Measurements from ENCODE around the gene MYLK3. TPM values are rescaled to one million over a fixed set of nuclear protein-coding genes. Genes with fewer than 3 reads are reported as not detected.
"Not testable (repeated sequence)": the region's sequence is repeated elsewhere in the genome, so short reads cannot be mapped to it uniquely, and the experiment has no call there.

MYLK3 gene
- total RNA-seq, result 0.23 and 1.0 TPM in 2 replicates

GRCh38 chr16:46747777-46748651, at the start of gene MYLK3:
MYLK3 (minus strand) TSS chr16:46748344; CDS start chr16:46748193, 151 bp downstream.
- Mint-ChIP-seq H3K9me3 (no peaks in the 10 kb centered on the region), H3K4me1 (peaks cover 4% of the 10 kb centered on the region), H3K36me3 (ENCODE audit: low read depth) (no peaks in the 10 kb centered on the region), H3K4me3 (no peak within 1 kb of the TSS), H3K27ac (no peak within 1 kb of the TSS), H3K27me3 (no peaks in the 10 kb centered on the region)
- intact Hi-C loops (cut with micrococcal nuclease), result no loop called here
- no peak for DNase-seq

GRCh38 chr16:46797501-46797900, 49.4 kb upstream of the MYLK3 start:
- DNase-seq, result no peak
- Mint-ChIP-seq H3K27me3 (no peaks in the 10 kb centered on the region), H3K4me1 (peaks cover 3% of the 10 kb centered on the region), H3K4me3 (no peak overlapping the region), H3K36me3 (ENCODE audit: low read depth) (peaks cover 44% of the 10 kb centered on the region), H3K27ac (no peak overlapping the region), H3K9me3 (peaks cover 26% of the 10 kb centered on the region)
- intact Hi-C loops (cut with micrococcal nuclease), result no loop called here

DNA sequence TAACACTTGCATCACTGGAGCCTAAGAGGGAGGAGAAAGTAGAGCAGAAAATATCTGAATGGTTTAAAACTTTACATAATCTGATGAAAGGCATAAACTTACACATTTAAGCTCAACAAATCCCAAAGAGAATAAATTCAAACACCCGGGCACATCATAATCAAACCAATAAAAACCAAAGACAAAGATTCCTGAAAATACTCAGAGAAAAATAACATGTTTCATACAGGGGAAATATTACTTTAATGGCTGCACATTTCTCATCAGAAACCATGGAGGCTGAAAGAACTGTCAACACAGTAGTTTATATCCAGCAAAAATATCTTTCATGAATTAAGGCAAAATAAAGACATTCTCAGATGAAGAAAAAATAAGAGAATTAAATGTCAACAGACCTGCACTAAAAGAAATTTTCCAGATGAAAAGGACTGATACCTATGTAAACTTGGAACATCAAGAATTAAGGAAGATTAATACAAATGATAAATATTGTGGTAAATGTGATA, 48.7 kb upstream of the MYLK3 start:
- no peak for DNase-seq
- intact Hi-C loops (cut with micrococcal nuclease), result no loop called here
- Mint-ChIP-seq H3K27me3 (no peaks in the 10 kb centered on the region), H3K9me3 (peaks cover 26% of the 10 kb centered on the region), H3K4me3 (no peak overlapping the region), H3K27ac (no peak overlapping the region), H3K36me3 (ENCODE audit: low read depth) (peaks cover 46% of the 10 kb centered on the region), H3K4me1 (peaks cover 4% of the 10 kb centered on the region)

- DNase-seq, result no peak
- Mint-ChIP-seq H3K36me3 (ENCODE audit: low read depth) (peaks cover 43% of the 10 kb centered on the region), H3K27me3 (no peaks in the 10 kb centered on the region), H3K4me1 (peaks cover 16% of the 10 kb centered on the region), H3K27ac (no peak overlapping the region), H3K9me3 (peaks cover 26% of the 10 kb centered on the region), H3K4me3 (no peak overlapping the region)
- intact Hi-C loops (cut with micrococcal nuclease), result no loop called here
Measured at GRCh38 chr16:46793841-46794240, 45.7 kb upstream of the MYLK3 start.

- peaks cover 16% of the 10 kb centered on the region for H3K4me1 Mint-ChIP-seq
- H3K4me3 Mint-ChIP-seq, result peak overlapping the region; percentile 79
- no peak for DNase-seq
- intact Hi-C loops (cut with micrococcal nuclease), result loop anchor here (1.0 to 2.0 kb wide), 2 partner anchors 22 to 41 kb away; partner anchors contain the start of gene C16orf87
- peak overlapping the region; percentile 64 for H3K27ac Mint-ChIP-seq
- H3K27me3 Mint-ChIP-seq, result peaks cover 9% of the 10 kb centered on the region
- peaks cover 27% of the 10 kb centered on the region for H3K9me3 Mint-ChIP-seq
- H3K36me3 Mint-ChIP-seq (ENCODE audit: low read depth), result peaks cover 23% of the 10 kb centered on the region
Measured at GRCh38 chr16:46790599-46791270, 42.6 kb upstream of the MYLK3 start.

DNA sequence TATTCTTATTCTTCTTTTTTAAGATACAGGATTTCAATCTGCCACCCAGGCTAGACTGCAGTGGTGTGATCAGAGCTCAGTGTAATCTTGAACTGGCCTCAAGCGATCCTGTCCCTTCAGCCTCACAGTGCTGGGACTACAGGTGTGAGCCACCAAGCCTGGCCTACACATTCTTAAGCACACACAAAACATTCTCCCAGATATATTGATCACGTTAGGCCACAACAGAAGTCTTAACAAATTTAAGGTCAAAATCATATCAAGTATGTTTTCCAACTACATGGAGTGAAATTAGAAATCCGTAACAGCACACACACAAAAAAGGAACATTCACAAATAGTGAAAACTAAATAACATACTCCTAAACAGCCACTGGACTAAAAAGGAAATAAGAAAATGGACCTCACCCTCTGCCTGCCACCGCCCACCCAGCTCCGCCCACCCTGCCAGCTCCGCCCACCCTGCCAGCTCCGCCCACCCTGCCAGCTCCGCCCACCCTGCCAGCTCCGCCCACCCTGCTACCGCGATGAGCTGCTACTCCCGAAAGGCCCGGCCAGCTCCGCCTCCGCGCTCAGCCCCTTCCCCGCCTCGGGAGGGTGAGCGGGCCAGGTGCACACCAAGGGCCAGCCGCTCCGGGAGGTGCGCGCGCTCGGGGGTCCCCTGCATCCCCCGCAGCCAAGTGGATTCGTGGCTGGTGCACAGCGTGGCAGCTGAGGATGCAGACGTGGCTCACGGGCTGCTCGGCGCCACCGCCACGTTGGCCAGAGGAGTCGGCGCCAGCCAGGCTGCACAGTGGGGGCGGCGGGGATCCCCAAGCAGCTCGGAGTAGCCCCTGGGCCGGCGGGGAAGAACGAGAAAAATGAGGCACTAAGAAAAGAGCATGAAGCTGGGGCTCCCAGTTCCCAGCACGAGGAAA, 41.6 kb upstream of the MYLK3 start:
- intact Hi-C loops (cut with micrococcal nuclease), result loop anchor here (1.0 to 5.0 kb wide), 3 partner anchors 23 to 167 kb away; partner anchors contain the start of genes C16orf87 and SHCBP1
- peaks cover 19% of the 10 kb centered on the region for H3K9me3 Mint-ChIP-seq
- peaks cover 18% of the 10 kb centered on the region for H3K4me1 Mint-ChIP-seq
- peak; percentile 95 for DNase-seq
- peak overlapping the region; percentile 69 for H3K27ac Mint-ChIP-seq
- H3K4me3 Mint-ChIP-seq, result peak overlapping the region; percentile 79
- H3K36me3 Mint-ChIP-seq (ENCODE audit: low read depth), result peaks cover 13% of the 10 kb centered on the region
- H3K27me3 Mint-ChIP-seq, result peaks cover 15% of the 10 kb centered on the region

- no peak overlapping the region for H3K27ac Mint-ChIP-seq
- H3K9me3 Mint-ChIP-seq, result peaks cover 14% of the 10 kb centered on the region
- intact Hi-C loops (cut with micrococcal nuclease), result loop anchor here (5.0 kb wide), 1 partner anchor 167 kb away; the partner anchor contains the start of gene SHCBP1
Measured at GRCh38 chr16:46788891-46789474, 40.8 kb upstream of the MYLK3 start.

DNA sequence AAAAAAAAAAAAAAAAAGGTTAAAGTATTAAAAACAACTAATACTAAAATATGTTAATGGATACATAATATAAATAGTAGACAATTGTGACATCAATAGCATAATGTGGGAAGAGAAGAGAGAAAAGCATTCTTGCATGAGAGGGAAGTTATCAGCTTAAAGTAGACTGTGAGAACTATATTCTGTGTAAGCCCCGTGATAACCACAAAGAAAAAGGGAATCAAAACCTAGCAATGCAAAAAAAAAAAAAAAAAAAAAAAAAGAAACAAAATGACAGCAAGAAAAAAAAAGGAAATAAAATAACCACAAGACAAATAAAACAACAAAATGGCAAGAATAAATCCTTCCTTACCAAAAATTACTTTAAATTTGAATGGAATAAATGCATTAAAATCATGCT, 39.8 kb upstream of the MYLK3 start:
- H3K4me1 Mint-ChIP-seq, result peaks cover 22% of the 10 kb centered on the region
- H3K9me3 Mint-ChIP-seq, result peaks cover 9% of the 10 kb centered on the region
- no peak overlapping the region for H3K4me3 Mint-ChIP-seq
- no peak overlapping the region for H3K27ac Mint-ChIP-seq
- intact Hi-C loops (cut with micrococcal nuclease), result loop anchor here (5.0 kb wide), 1 partner anchor 166 kb away; the partner anchor contains the start of gene SHCBP1
- peaks cover 15% of the 10 kb centered on the region for H3K27me3 Mint-ChIP-seq
- H3K36me3 Mint-ChIP-seq (ENCODE audit: low read depth), result peaks cover 3% of the 10 kb centered on the region
- DNase-seq, result no peak

More at GRCh38 chr16:46788891-46789474, 40.8 kb upstream of the MYLK3 start:
- Mint-ChIP-seq H3K4me3 (no peak overlapping the region), H3K36me3 (ENCODE audit: low read depth) (peaks cover 7% of the 10 kb centered on the region), H3K27me3 (peaks cover 15% of the 10 kb centered on the region), H3K4me1 (peaks cover 18% of the 10 kb centered on the region)
- DNase-seq, result no peak

GRCh38 chr16:46785076-46785845, 37.1 kb upstream of the MYLK3 start:
- Mint-ChIP-seq H3K9me3 (peaks cover 9% of the 10 kb centered on the region), H3K27ac (no peak overlapping the region)

GRCh38 chr16:46784569-46784968, 36.4 kb upstream of the MYLK3 start:
- H3K9me3 Mint-ChIP-seq; H3K27ac Mint-ChIP-seq; DNase-seq; H3K36me3 Mint-ChIP-seq (ENCODE audit: low read depth); intact Hi-C loops (cut with micrococcal nuclease); H3K4me3 Mint-ChIP-seq: not testable (repeated sequence)
- peaks cover 15% of the 10 kb centered on the region for H3K27me3 Mint-ChIP-seq
- H3K4me1 Mint-ChIP-seq, result peaks cover 11% of the 10 kb centered on the region

More at GRCh38 chr16:46785076-46785845, 37.1 kb upstream of the MYLK3 start:
- Mint-ChIP-seq H3K4me1 (peaks cover 14% of the 10 kb centered on the region), H3K4me3 (no peak overlapping the region), H3K27me3 (peaks cover 15% of the 10 kb centered on the region), H3K36me3 (ENCODE audit: low read depth) (no peaks in the 10 kb centered on the region)
- intact Hi-C loops (cut with micrococcal nuclease), result loop anchor here (5.0 kb wide), 1 partner anchor 163 kb away; the partner anchor contains the start of gene SHCBP1
- no peak for DNase-seq

DNA sequence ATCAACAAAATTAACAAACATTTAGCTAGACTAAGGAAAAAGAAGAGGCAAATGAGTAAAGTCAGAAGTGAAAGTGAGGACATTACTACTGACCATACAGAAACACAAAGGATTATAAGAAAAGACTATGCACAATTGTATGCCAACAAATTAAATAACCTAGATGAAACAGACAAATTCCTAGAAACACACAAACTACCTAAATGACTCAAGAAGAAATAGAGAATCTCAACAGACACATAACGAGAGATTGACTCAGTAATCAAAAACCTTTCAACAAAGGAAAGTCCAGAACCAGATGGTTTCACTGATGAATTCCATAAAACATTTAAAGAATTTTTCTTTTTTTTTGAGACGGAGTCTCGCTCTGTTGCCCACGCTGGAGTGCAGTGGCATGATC, 35.7 kb upstream of the MYLK3 start:
- Mint-ChIP-seq H3K4me3 (no peak overlapping the region), H3K4me1 (peaks cover 5% of the 10 kb centered on the region), H3K36me3 (ENCODE audit: low read depth) (no peaks in the 10 kb centered on the region), H3K9me3 (peaks cover 14% of the 10 kb centered on the region), H3K27me3 (peaks cover 15% of the 10 kb centered on the region), H3K27ac (no peak overlapping the region)
- intact Hi-C loops (cut with micrococcal nuclease), result no loop called here
- DNase-seq, result no peak

DNA sequence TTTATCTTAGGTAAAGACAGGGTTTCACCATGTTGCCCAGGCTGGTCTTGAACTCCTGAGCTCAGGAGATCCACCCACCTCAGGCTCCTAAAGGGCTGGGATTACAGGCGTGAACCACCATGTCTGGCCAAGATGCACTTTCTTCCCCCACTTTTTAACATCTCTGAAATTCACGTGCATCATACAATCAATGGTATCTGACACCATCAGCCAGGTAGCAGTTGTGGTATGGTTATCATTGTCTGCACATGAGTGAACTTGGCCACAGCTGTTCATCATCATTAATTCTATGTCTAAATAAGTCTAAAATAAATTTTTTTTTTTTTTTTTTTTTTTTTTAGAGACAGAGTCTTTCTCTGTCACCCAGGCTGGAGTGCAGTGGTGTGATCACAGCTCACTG, 34.2 kb upstream of the MYLK3 start:
- intact Hi-C loops (cut with micrococcal nuclease), result no loop called here
- H3K9me3 Mint-ChIP-seq, result peaks cover 14% of the 10 kb centered on the region

More for the DNA sequence above, 34.2 kb upstream of the MYLK3 start:
- Mint-ChIP-seq H3K27me3 (peaks cover 13% of the 10 kb centered on the region), H3K36me3 (ENCODE audit: low read depth) (no peaks in the 10 kb centered on the region), H3K4me1 (peaks cover 5% of the 10 kb centered on the region), H3K27ac (no peak overlapping the region), H3K4me3 (no peak overlapping the region)
- DNase-seq, result peak; percentile 37

Data from activated CD4-positive, alpha-beta T cell treated with anti-CD3 and anti-CD28 coated beads, Interleukin-2, amount 10 ng/mL, durations not matched to agents 24 days and 14 days (primary cell).